DND-41 (cell line): ENCODE data around the gene ZNF277.

Experiments used
- ATAC-seq: fragments of 200-7000 bp; cut with Tn5 transposase; 3 replicates; pipeline ENCODE4 v1.9.1; 2021; ENCODE audit warnings: low read depth; ENCODE audit not compliant: insufficient read depth
- DNase-seq: peaks from one replicate; pipeline ENCODE4 v3.0.0-alpha.2; 2020
- H2AFZ ChIP-seq: 2 replicates; pipeline ENCODE4 v1.6.0; 2012; ENCODE audit warnings: low read depth, low read length
- H3K27ac ChIP-seq: 2 replicates; pipeline ENCODE4 v1.5.1; 2012; ENCODE audit warnings: low read length, inconsistent platforms
- H3K27me3 ChIP-seq: fragments of 200-600 bp; sonication (generic); 2 replicates; pipeline ENCODE4 v1.6.0; 2012; ENCODE audit warnings: low read length, mild to moderate bottlenecking, inconsistent platforms; ENCODE audit not compliant: insufficient read depth, poor library complexity
- H3K36me3 ChIP-seq: 2 replicates; pipeline ENCODE4 v1.5.1; 2012; ENCODE audit warnings: low read length, inconsistent platforms; ENCODE audit not compliant: insufficient read depth
- H3K4me1 ChIP-seq: 2 replicates; pipeline ENCODE4 v1.5.1; 2012; ENCODE audit warnings: mild to moderate bottlenecking, low read length; ENCODE audit not compliant: insufficient read depth
- H3K4me2 ChIP-seq: 2 replicates; pipeline ENCODE4 v1.6.0; 2012; ENCODE audit warnings: mild to moderate bottlenecking, moderate library complexity, low read length, inconsistent platforms; ENCODE audit not compliant: insufficient read depth
- H3K4me3 ChIP-seq, 2 experiments: fragments of 200-600 bp in 1 of 2; shearing (Covaris generic) in 1 of 2; 2 replicates each; pipeline ENCODE4 v1.5.1; 2012 to 2016; ENCODE audit warnings: inconsistent platforms in 2 of 2, low read length in 2 of 2, mild to moderate bottlenecking in 2 of 2, low read depth in 1 of 2, moderate library complexity in 1 of 2
- H3K79me2 ChIP-seq: 2 replicates; pipeline ENCODE4 v1.6.0; 2012; ENCODE audit warnings: low read length, inconsistent platforms; ENCODE audit not compliant: insufficient read depth
- H3K9ac ChIP-seq: 2 replicates; pipeline ENCODE4 v1.6.0; 2012; ENCODE audit warnings: low read depth, mild to moderate bottlenecking, inconsistent platforms, low read length, moderate library complexity
- H3K9me3 ChIP-seq: 2 replicates; pipeline ENCODE4 v1.5.1; 2012; ENCODE audit warnings: low read length, moderate library complexity, mild to moderate bottlenecking, inconsistent platforms; ENCODE audit not compliant: insufficient read depth, severe bottlenecking
- H4K20me1 ChIP-seq: 2 replicates; pipeline ENCODE4 v1.6.0; 2012; ENCODE audit warnings: low read length; ENCODE audit not compliant: insufficient read depth
- CTCF ChIP-seq: IDR thresholded peaks from 2 replicates; pipeline ENCODE4 v1.5.1; 2012; ENCODE audit warnings: borderline replicate concordance, low read length, moderate library complexity, mild to moderate bottlenecking; ENCODE audit not compliant: poor library complexity, severe bottlenecking; ENCODE audit errors: extremely low read depth
- EZH2 ChIP-seq: IDR thresholded peaks from 3 replicates; pipeline ENCODE4 v1.6.1; 2012; ENCODE audit warnings: borderline replicate concordance, low read depth, mild to moderate bottlenecking, moderate library complexity, low read length, inconsistent platforms; ENCODE audit not compliant: severe bottlenecking

Gene ZNF277

DNA sequence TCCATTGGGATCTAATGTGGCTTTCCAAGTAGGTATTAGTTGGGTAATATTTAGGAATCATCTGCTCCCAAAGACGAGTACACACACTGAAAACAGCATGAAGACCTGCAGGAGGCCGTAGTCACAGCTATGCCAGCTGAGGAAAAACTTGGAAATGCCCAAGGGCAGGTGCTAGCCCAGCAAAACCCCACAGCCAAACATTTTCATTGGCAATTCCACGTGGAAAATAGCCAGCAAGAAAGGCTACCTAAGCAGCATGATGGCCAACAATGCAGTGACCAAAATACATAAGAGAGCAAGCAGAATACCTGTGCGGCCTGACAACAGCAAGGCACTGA lies 33.0 kb upstream of the ZNF277 start:
- Histone ChIP-seq H3K4me3 (no peak overlapping the region), H3K4me1 (no peaks in the 10 kb centered on the region), H3K27me3 (no peaks in the 10 kb centered on the region), H2AFZ (no peak overlapping the region), H3K27ac (no peak overlapping the region), H3K9ac (no peak overlapping the region), H3K36me3 (no peaks in the 10 kb centered on the region), H3K4me2 (no peak overlapping the region), H4K20me1 (no peaks in the 10 kb centered on the region), H3K9me3 (no peaks in the 10 kb centered on the region), H3K79me2 (no peaks in the 10 kb centered on the region)
- ATAC-seq, result no peak
- TF ChIP-seq EZH2 (no peak), CTCF (no peak)
- no peak for DNase-seq

GRCh38 chr7:112174192-112174591 lies 32.3 kb upstream of the ZNF277 start:
- Histone ChIP-seq H3K4me2 (no peak overlapping the region), H3K4me1 (no peaks in the 10 kb centered on the region), H3K27me3 (no peaks in the 10 kb centered on the region), H3K36me3 (no peaks in the 10 kb centered on the region), H3K4me3 (no peak overlapping the region), H3K79me2 (no peaks in the 10 kb centered on the region), H4K20me1 (no peaks in the 10 kb centered on the region), H3K9ac (no peak overlapping the region), H2AFZ (no peak overlapping the region), H3K27ac (no peak overlapping the region), H3K9me3 (no peaks in the 10 kb centered on the region)
- ATAC-seq (no peak), DNase-seq (no peak)
- TF ChIP-seq CTCF (no peak), EZH2 (no peak)

DNA sequence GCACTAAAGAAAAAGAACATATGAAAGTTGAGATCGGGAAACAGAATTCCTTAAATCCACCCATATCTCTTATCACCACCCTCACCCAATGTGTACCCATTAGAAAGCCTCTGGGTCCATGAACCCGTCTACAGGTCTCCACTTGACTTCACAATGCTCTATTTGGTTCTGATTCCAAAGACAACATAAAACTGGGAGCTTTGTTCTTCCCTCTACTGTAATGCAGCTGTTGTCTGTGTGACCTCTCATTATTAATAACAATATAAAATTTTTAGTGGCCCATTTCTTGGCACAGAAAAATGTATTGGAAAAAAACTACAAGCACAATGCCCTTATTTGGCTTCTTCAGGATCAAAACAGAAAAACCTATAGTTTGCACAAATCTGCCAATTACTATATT lies 30.3 kb upstream of the ZNF277 start:
- H3K36me3 ChIP-seq, result no peaks in the 10 kb centered on the region
- H3K4me3 ChIP-seq, result no peak overlapping the region
- DNase-seq (no peak), ATAC-seq (no peak)
- TF ChIP-seq EZH2 (no peak), CTCF (no peak)
- no peak overlapping the region for H3K9ac ChIP-seq
- H3K4me1 ChIP-seq, result no peaks in the 10 kb centered on the region
- no peaks in the 10 kb centered on the region for H4K20me1 ChIP-seq
- H3K4me2 ChIP-seq, result no peak overlapping the region
- no peaks in the 10 kb centered on the region for H3K27me3 ChIP-seq
- H2AFZ ChIP-seq, result no peak overlapping the region
- no peaks in the 10 kb centered on the region for H3K9me3 ChIP-seq
- no peaks in the 10 kb centered on the region for H3K79me2 ChIP-seq
- no peak overlapping the region for H3K27ac ChIP-seq
